Naive thymus-derived CD4-positive, alpha-beta T cell (primary cell): Measurements from ENCODE around the gene UBN2. TPM values are rescaled to one million over a fixed set of nuclear protein-coding genes. Genes with fewer than 3 reads are reported as not detected.
"Not testable (repeated sequence)": the region's sequence is repeated elsewhere in the genome, so short reads cannot be mapped to it uniquely, and the experiment has no call there.

Source experiments
- ATAC-seq: fragments of 150-1000 bp; cut with Tn5 transposase; 2 replicates; pipeline ENCODE4 v1.10.0; 2021; ENCODE audit warnings: mild to moderate bottlenecking, moderate library complexity
- CTCF ChIA-PET: fragments of 350-600 bp; sonication (Branson Sonifier 250); formaldehyde crosslinking; loops from one replicate; lab custom pipeline; 2021; ENCODE audit warnings: antibody characterized with exemption; lab: Charles Lee
- POLR2A ChIA-PET: fragments of 350-600 bp; sonication (Branson Sonifier 250); formaldehyde crosslinking; loops from one replicate; lab custom pipeline; 2021; ENCODE audit warnings: antibody characterized with exemption, inconsistent platforms; lab: Charles Lee
- DNase-seq, 9 donors: peaks; one replicate each; pipeline versions ENCODE4 v3.0.0 to v3.0.0-alpha.2; 2020 to 2022; ENCODE audit warnings: mixed read lengths in 1 of 9
- H3K27ac ChIP-seq: one replicate; pipeline ENCODE4 v1.7.0; 2013; ENCODE audit warnings: mild to moderate bottlenecking, low read depth, low read length, moderate library complexity
- H3K27me3 ChIP-seq, 2 donors: one replicate each; pipeline ENCODE4 v1.7.0; 2013; ENCODE audit warnings: low read length in 2 of 2, mild to moderate bottlenecking in 2 of 2, moderate library complexity in 2 of 2; ENCODE audit not compliant: control insufficient read depth in 2 of 2, insufficient read depth in 2 of 2
- H3K36me3 ChIP-seq, 3 experiments: 1 replicate in 2 of 3; 2 replicates in 1 of 3; pipeline ENCODE4 v1.7.0; 2013; ENCODE audit warnings: low read length in 3 of 3, mild to moderate bottlenecking in 3 of 3, moderate library complexity in 1 of 3; ENCODE audit not compliant: insufficient read depth in 3 of 3, control insufficient read depth in 2 of 3
- H3K4me1 ChIP-seq, 2 donors: one replicate each; pipeline ENCODE4 v1.7.0; 2013; ENCODE audit warnings: low read length in 2 of 2, mild to moderate bottlenecking in 2 of 2, moderate library complexity in 1 of 2; ENCODE audit not compliant: control insufficient read depth in 2 of 2, insufficient read depth in 2 of 2
- H3K4me3 ChIP-seq: 2 replicates; pipeline ENCODE4 v1.7.0; 2013; ENCODE audit warnings: mild to moderate bottlenecking, low read length
- H3K9me3 ChIP-seq, 3 experiments: 1 replicate in 2 of 3; 2 replicates in 1 of 3; pipeline ENCODE4 v1.7.0; 2013; ENCODE audit warnings: low read length in 3 of 3; ENCODE audit not compliant: control insufficient read depth in 2 of 3
- H3K27ac Mint-ChIP-seq, 9 donors: one replicate each; pipeline ENCODE4 v1.8.0; 2020 to 2022; ENCODE audit warnings: mixed read lengths in 9 of 9, mild to moderate bottlenecking in 8 of 9, moderate library complexity in 5 of 9, inconsistent platforms in 2 of 9
- H3K27me3 Mint-ChIP-seq, 5 donors: one replicate each; pipeline ENCODE4 v1.8.0; 2021 to 2022; ENCODE audit warnings: mixed read lengths in 5 of 5, mild to moderate bottlenecking in 1 of 5
- H3K36me3 Mint-ChIP-seq, 5 donors: one replicate each; pipeline ENCODE4 v1.8.0; 2020 to 2022; ENCODE audit warnings: mixed read lengths in 5 of 5, mild to moderate bottlenecking in 3 of 5, inconsistent platforms in 1 of 5
- H3K4me1 Mint-ChIP-seq, 7 donors: one replicate each; pipeline ENCODE4 v1.8.0; 2020 to 2022; ENCODE audit warnings: mixed read lengths in 7 of 7, mild to moderate bottlenecking in 3 of 7, inconsistent platforms in 1 of 7
- H3K4me3 Mint-ChIP-seq, 10 donors: one replicate each; pipeline ENCODE4 v1.8.0; 2020 to 2022; ENCODE audit warnings: mild to moderate bottlenecking in 10 of 10, mixed read lengths in 10 of 10, moderate library complexity in 6 of 10, inconsistent platforms in 2 of 10
- H3K9me3 Mint-ChIP-seq, 11 donors: one replicate each; pipeline ENCODE4 v1.8.0; 2020 to 2022; ENCODE audit warnings: mixed read lengths in 11 of 11, mild to moderate bottlenecking in 4 of 11, inconsistent platforms in 1 of 11, moderate library complexity in 1 of 11
- intact Hi-C, 2 donors: fragments of 100-400 bp; cut with micrococcal nuclease; formaldehyde crosslinking; loops; one replicate each; pipeline ENCODE4 v1.15.1; 2023
- polyA plus RNA-seq, 2 donors: library from polyadenylated mRNA; unstranded; fragments of 300-500 nt; fragmentation: Illumina TruSeq; gene quantifications; one replicate each; pipeline ENCODE4 v1.2.3, GENCODE V29; 2021
- total RNA-seq, 6 experiments: library from RNA in 5 of 6; stranded (reverse) in 5 of 6; gene quantifications; 1 replicate in 5 of 6; 2 replicates in 1 of 6; pipeline ENCODE4 v1.2.3 and lab custom pipeline; 2021 to 2026

UBN2 gene
- total and polyA plus RNA-seq, 7 experiments from 2014 or later = 1.1 to 31.2 (median 19.3) TPM

- DNase-seq, H3K27ac Mint-ChIP-seq, H3K4me3 Mint-ChIP-seq, intact Hi-C loops, H3K27me3 Mint-ChIP-seq, H3K9me3 ChIP-seq, H3K27me3 ChIP-seq, H3K4me3 ChIP-seq, H3K36me3 Mint-ChIP-seq, ATAC-seq, H3K36me3 ChIP-seq, H3K27ac ChIP-seq, H3K9me3 Mint-ChIP-seq, H3K4me1 ChIP-seq: not testable (repeated sequence)
- ChIA-PET CTCF (interaction anchor here (0.7 kb wide), 1 partner anchor 1944 kb away, joined by 3 read pairs; no protein-coding TSS in a partner anchor), POLR2A (interaction anchor here (0.8 kb wide), 1 partner anchor 803 kb away, joined by 4 read pairs; no protein-coding TSS in a partner anchor)
- H3K4me1 Mint-ChIP-seq = peaks cover 4 to 18% (median 15%) of the 10 kb centered on the region in 7 donors
Observed at GRCh38 chr7:139333443-139333842, 102.4 kb downstream of the UBN2 start.

GRCh38 chr7:139334399-139335150 lies 103.5 kb downstream of the UBN2 start:
- POLR2A ChIA-PET = interaction anchor here (0.5 to 1.0 kb wide), 4 partner anchors 21 to 198 kb away, joined by 3 read pairs; partner anchors contain the start of gene LUC7L2
- no peak overlapping the region for H3K27ac Mint-ChIP-seq
- H3K27ac ChIP-seq = no peak overlapping the region
- CTCF ChIA-PET = interaction anchor here (0.6 kb wide), 1 partner anchor 970 kb away, joined by 3 read pairs; no protein-coding TSS in a partner anchor
- H3K4me1 ChIP-seq = no peaks in the 10 kb centered on the region
- intact Hi-C loops = no loop called here
- H3K9me3 ChIP-seq = no peaks in the 10 kb centered on the region
- no peaks in the 10 kb centered on the region for H3K36me3 ChIP-seq
- H3K27me3 Mint-ChIP-seq = no peaks in the 10 kb centered on the region
- peaks cover 0 to 5% (median 3%) of the 10 kb centered on the region in 5 donors for H3K36me3 Mint-ChIP-seq
- DNase-seq (no peak), ATAC-seq (no peak)
- no peak overlapping the region for H3K4me3 ChIP-seq
- H3K4me3 Mint-ChIP-seq = no peak overlapping the region
- peaks cover 0 to 9% (median 5%) of the 10 kb centered on the region in 11 donors for H3K9me3 Mint-ChIP-seq
- H3K27me3 ChIP-seq = no peaks in the 10 kb centered on the region
- H3K4me1 Mint-ChIP-seq = peaks cover 6 to 25% (median 21%) of the 10 kb centered on the region in 7 donors

- H3K27ac Mint-ChIP-seq = peak overlapping the region; percentile 72 to 100 (median 100)
- no peak overlapping the region for H3K4me3 ChIP-seq
- ChIA-PET POLR2A (interaction anchor here (0.5 to 3.9 kb wide), 4 partner anchors 10 to 37 kb away, joined by 3 to 68 read pairs (median 4); partner anchors contain the start of gene LUC7L2), CTCF (interaction anchor here (0.7 kb wide), 1 partner anchor 49 kb away, joined by 3 read pairs; no protein-coding TSS in a partner anchor)
- ATAC-seq (no peak), DNase-seq (no peak)
- peak overlapping the region; percentile 60 to 100 (median 98) for H3K4me3 Mint-ChIP-seq
- peaks cover 0 to 9% (median 5%) of the 10 kb centered on the region in 5 donors for H3K27me3 Mint-ChIP-seq
- H3K4me1 Mint-ChIP-seq = peaks cover 11 to 44% (median 29%) of the 10 kb centered on the region in 7 donors
- H3K9me3 ChIP-seq = no peaks in the 10 kb centered on the region
- H3K9me3 Mint-ChIP-seq = peaks cover 0 to 16% (median 6%) of the 10 kb centered on the region in 11 donors
- H3K36me3 Mint-ChIP-seq = peaks cover 0 to 11% (median 7%) of the 10 kb centered on the region in 5 donors
- H3K27ac ChIP-seq = no peak overlapping the region
- intact Hi-C loops = no loop called here
- H3K27me3 ChIP-seq = no peaks in the 10 kb centered on the region
- peaks cover 11 to 13% of the 10 kb centered on the region in 2 donors for H3K4me1 ChIP-seq
- peaks cover 0 to 6% (median 0%) of the 10 kb centered on the region in 3 experiments for H3K36me3 ChIP-seq
Observed at GRCh38 chr7:139339025-139339424, 108.0 kb downstream of the UBN2 start.

- H3K4me1 ChIP-seq = peaks cover 11 to 13% of the 10 kb centered on the region in 2 donors
- no peaks in the 10 kb centered on the region for H3K9me3 ChIP-seq
- peak overlapping the region; percentile 95 for H3K4me3 ChIP-seq
- ChIA-PET POLR2A (interaction anchor here (0.6 to 3.9 kb wide), 9 partner anchors 9 to 542 kb away, joined by 3 to 68 read pairs (median 4); partner anchors contain the start of gene LUC7L2), CTCF (no interaction called here)
- Mint-ChIP-seq H3K4me3 (peak overlapping the region; percentile 93 to 100 (median 98)), H3K9me3 (peaks cover 0 to 16% (median 6%) of the 10 kb centered on the region in 11 donors), H3K4me1 (peaks cover 11 to 48% (median 34%) of the 10 kb centered on the region in 7 donors), H3K27me3 (peaks cover 0 to 9% (median 5%) of the 10 kb centered on the region in 5 donors), H3K27ac (peak overlapping the region; percentile 98 to 100 (median 100)), H3K36me3 (peaks cover 0 to 11% (median 7%) of the 10 kb centered on the region in 5 donors)
- intact Hi-C loops = loop anchor here (1.0 to 10.0 kb wide), 21 partner anchors 20 to 1675 kb away; partner anchors contain the start of genes BRAF (in 2 of the 2), LUC7L2 (in 2 of the 2), UBN2 (in 2 of the 2) and ZC3HAV1 (in 2 of the 2)
- ATAC-seq (no peak), DNase-seq (peak in 2 of 9 donors; percentile 2 to 19)
- no peaks in the 10 kb centered on the region for H3K27me3 ChIP-seq
- H3K27ac ChIP-seq = peak overlapping the region; percentile 100
- H3K36me3 ChIP-seq = peaks cover 0 to 6% (median 0%) of the 10 kb centered on the region in 3 experiments
Observed at GRCh38 chr7:139339698-139340036, 108.6 kb downstream of the UBN2 start.

GRCh38 chr7:139340037-139340807 lies 109.2 kb downstream of the UBN2 start:
- POLR2A ChIA-PET = interaction anchor here (0.5 to 3.9 kb wide), 12 partner anchors 9 to 542 kb away, joined by 3 to 68 read pairs (median 4); partner anchors contain the start of gene LUC7L2
- peak overlapping the region; percentile 93 to 100 (median 98) for H3K4me3 Mint-ChIP-seq
- DNase-seq (peak; percentile 93 to 100 (median 99)), ATAC-seq (peak; percentile 89)
- intact Hi-C loops = loop anchor here (1.0 to 10.0 kb wide), 21 partner anchors 19 to 1674 kb away; partner anchors contain the start of genes BRAF (in 2 of the 2), LUC7L2 (in 2 of the 2), UBN2 (in 2 of the 2) and ZC3HAV1 (in 2 of the 2)
- no peaks in the 10 kb centered on the region for H3K27me3 ChIP-seq
- H3K4me3 ChIP-seq = peak overlapping the region; percentile 95
- H3K36me3 ChIP-seq = peaks cover 0 to 6% (median 0%) of the 10 kb centered on the region in 3 experiments
- H3K9me3 Mint-ChIP-seq = peaks cover 0 to 16% (median 6%) of the 10 kb centered on the region in 11 donors
- peaks cover 12 to 49% (median 38%) of the 10 kb centered on the region in 7 donors for H3K4me1 Mint-ChIP-seq
- peaks cover 4 to 14% (median 7%) of the 10 kb centered on the region in 5 donors for H3K36me3 Mint-ChIP-seq
- H3K27ac Mint-ChIP-seq = peak overlapping the region; percentile 98 to 100 (median 100)
- CTCF ChIA-PET = interaction anchor here (0.8 kb wide), 1 partner anchor 20 kb away, joined by 3 read pairs; the partner anchor contains the start of gene LUC7L2
- H3K27ac ChIP-seq = peak overlapping the region; percentile 100
- H3K4me1 ChIP-seq = peaks cover 11 to 13% of the 10 kb centered on the region in 2 donors
- H3K9me3 ChIP-seq = no peaks in the 10 kb centered on the region
- H3K27me3 Mint-ChIP-seq = peaks cover 0 to 9% (median 5%) of the 10 kb centered on the region in 5 donors
